GM12874 (cell line): ENCODE data around the gene OGFOD3.

Source experiments
- CTCF ChIP-seq: IDR thresholded peaks from 2 replicates; pipeline ENCODE4 v1.5.1; 2011; ENCODE audit warnings: low read depth, mild to moderate bottlenecking, control low read depth, low read length, moderate library complexity; ENCODE audit not compliant: insufficient read depth

OGFOD3 gene

GRCh38 chr17:82348434-82348833, 70.0 kb downstream of the OGFOD3 start:
- no peak for TF ChIP-seq CTCF

DNA sequence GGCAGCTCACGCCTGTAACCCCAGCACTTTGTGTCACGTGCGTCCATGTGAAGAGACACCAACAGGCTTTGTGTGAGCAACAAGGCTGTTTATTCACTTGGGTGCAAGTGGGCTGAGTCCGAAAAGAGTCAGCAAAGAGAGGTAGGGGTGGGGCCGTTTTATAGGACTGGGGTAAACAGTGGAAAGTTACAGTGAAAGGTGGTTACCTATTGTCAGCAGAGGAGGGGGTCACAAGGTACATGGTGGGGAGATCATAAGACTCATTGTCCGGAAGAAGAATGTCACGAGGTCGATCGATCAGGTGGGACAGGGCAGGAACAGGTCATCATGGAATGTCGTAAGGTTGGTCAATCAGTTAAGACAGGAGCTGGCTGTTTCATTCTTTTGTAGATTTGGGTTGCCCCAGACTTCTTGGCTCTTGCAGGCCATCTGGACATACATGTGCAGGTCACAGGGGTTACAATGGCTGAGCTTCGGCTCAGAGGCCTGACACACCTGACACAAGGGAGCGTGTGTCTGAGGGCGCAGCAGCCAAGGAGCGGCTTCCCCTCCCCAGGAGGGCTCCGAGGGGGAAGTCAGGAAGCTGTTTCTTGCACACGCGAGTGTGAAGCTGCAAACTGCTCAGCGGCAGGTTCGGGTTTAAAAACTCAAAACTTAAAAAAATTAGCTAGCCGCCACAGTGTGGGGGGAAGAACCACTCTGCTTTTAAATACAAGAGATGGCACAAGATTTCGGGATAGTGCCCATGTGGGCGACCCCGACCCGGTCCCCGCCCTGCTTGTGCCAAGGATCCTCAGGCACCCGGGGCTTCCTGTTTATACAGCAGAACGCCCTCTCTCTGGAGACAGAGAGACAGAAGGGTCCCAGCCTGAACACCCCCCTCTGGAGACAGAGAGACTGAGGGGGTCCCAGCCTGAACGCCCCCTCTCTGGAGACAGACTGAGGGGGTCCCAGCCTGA, 71.8 kb downstream of the OGFOD3 start:
- TF ChIP-seq CTCF = no peak

DNA sequence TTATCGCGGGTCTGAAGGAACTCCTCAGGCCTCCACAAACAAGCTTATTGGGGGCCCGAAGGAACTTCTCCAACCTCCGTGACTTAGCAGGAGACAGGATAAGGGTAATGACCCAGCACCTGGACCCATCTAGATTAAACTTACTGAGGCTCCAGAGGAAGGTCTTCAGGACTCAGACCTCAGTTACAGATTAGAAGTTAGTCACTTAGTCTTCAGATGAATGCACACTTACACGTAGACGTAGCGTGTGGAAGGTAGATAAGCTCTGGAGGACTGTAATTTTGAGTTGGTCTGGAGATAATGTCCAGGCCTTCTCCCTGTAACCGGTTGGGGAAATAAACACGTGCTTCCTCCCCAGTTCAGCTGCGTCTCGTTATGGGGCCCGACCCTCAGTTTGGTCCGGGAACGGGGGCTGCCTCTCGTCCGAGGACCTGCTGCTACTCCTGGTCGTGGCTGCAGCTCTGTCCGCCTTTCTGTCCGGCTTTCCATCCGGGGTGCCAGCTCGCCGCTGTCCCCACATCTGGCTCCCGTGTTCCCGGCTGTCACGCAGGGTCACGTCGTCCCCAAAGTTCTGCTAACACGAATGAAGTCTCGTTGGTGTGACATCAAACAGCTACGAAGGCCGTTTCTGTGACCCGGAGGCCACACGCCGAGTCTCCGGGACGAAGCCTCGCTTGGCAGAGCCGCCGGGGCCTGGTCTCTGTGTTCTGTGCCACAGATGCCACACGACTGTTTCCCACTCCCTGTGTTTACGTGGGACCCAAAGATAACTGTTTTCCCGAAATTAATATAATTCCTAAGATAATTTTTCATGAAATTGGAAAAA, 73.0 kb downstream of the OGFOD3 start:
- TF ChIP-seq CTCF = no peak

DNA sequence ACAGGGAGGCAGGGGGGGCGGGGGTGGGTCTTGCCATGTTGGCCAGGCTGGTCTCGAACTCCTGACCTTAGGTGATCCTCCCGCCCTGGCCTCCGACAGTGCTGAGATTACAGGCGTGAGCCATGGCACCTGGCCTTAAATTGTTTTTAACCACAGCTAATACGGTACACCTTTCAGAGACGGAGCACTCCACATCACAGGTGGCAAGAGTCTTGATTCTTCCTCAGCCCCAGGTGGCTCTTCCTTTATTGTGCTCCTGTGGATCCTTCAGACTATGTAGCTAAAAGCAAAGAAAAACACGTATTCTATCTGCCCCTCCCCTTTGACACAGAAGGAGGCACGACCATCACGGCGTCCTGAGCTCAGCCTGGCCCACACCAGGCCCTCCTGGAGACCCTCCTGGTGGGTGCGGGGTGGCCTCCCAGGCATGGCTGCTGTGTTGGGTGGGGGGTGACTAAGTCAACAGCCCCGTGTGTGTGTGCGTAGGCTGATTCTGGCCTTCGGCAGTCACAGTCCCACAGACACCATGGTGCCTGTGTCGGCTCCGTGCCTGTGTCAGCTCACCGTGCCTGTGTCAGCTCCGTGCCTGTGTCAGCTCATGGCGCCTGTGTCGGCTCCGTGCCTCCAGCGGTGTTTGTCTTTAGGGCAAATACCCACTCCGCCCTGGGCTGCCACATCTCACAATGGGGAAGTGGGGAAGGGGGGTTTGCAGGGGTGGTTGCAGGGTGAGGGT, 74.0 kb downstream of the OGFOD3 start:
- TF ChIP-seq CTCF = no peak

DNA sequence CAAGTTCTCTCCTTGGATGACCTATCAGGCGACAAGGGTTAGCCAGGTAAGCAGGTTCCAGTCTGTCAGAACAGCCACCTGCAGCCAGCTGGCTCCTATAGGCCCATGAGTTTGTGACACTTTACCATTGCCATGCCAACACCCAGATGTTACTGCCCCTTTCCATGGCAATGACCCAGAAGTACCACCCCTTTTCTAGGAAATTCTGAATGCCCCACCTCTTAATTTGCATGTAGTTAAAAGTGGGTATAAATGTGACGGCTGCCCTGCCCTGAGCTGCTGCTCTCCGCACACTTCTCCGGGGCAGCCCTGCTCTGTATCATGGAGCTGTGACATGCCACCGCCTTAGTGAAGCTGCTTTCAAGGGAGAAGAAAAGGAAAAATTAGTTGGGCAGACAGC, 74.8 kb downstream of the OGFOD3 start:
- no peak for TF ChIP-seq CTCF

- TF ChIP-seq CTCF = no peak
Observed at GRCh38 chr17:82342361-82343079, 75.9 kb downstream of the OGFOD3 start.
